Measurements from ENCODE around the gene RNF152.
"Not testable (repeated sequence)": the region's sequence is repeated elsewhere in the genome, so short reads cannot be mapped to it uniquely, and the experiment has no call there.

RNF152 gene

DNA sequence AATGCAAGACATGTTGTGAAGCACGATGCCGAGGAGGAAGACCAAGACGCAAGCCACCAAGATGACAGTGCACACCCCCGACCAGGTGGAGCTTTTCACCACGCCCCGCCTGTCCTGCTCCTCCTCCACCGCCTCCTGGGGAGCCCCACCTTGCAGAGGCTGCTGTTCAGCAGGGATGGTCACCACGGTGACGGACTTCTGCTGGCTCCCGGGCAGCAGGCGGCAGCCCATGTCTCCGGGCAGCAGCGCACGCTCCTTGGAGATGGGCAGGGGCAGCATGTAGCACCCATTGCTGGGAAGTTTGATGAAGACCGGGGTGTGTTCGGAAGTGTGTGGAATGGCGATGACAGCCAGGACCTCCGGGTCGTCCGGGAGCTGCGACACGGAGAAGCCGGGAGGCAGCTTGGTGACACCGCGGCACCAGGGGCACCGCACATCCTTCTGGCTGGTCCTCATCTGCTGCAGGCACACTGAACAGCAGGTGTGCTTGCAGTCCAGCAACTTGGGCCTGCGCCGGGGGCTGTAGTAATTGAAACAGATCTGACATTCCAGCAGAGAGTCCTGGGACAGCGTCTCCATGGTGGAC, 76.8 kb downstream of the RNF152 start:
- DNase-seq = no peak

DNA sequence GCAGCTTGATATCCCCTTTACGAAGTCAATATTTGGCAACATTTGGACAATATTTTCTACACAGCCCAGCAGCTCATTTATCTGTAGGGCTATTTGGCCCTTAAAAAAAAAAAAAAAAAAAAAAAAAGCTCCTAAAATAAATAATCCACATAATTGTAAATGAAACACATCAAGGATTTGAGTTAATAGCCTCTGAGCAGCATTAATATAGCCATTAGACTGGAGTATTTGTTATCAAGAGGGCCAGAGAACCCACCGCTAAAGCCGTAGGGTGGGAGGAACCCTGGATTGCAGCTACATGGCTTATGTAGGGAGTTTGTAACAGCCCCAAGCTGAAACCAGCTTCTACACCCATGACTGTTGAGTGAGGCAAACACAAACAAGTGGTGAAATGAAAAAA, 84.5 kb downstream of the RNF152 start:
- DNase-seq = no peak

DNA sequence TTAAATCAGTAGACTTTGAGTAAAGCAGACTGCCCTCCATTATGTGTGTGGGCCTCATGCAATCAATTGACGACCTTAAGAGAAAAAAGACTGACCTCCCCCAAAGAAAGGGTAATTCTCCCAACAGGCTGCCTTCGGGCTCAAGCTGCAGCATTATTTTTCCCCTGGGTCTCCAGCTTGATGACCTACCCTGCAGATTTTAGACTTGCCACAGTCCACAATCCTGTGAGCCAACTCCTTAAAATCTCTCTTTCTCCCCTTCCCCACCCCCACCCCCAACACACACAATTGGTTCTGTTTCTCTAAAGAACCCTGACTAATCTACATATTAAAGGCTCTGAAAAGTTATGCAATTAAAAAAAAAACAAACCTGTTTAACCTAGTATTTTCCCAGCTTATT, 89.4 kb downstream of the RNF152 start:
- no peak for DNase-seq

DNA sequence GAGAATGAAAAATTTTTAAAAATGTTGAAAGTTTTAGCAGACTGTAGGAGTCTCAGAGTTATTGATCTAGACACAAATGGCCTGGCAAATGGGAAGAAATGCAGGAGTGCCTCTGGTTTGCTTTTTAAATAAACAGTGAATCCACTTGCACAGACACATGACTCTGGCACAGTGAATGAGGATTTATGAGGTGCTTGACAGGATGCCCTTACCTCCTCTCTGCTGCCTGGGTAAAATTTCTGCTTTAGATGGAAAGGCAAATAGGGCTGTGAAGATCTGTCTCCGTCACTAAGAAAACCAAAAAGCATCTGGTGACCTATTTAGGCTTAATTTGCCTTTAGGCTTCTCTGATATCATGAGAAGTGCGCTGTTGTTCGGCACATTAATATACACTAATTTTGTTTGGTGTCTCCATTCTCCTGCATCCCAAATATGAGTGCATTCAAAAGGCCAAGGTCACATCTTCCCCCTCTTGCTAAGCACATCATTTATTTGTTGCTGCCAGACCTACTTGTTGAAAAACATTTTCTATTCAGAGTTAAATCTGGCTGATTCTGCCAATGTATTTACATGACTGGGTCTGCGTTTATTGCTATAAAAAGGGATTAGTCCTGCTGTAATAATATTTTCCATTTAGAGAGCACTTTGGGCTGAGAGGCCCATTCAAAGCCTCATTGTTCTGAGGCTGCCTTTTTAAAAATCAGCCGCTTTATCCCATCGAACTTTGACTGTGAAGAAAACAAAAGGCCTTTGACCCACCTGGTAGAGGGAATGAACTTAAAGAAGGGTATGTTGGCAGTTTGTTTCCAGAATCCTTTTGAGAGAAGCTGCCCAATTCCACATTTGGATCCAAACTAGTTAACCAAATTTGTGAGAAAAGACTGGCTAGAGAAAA, 94.9 kb downstream of the RNF152 start:
- DNase-seq = no peak

DNA sequence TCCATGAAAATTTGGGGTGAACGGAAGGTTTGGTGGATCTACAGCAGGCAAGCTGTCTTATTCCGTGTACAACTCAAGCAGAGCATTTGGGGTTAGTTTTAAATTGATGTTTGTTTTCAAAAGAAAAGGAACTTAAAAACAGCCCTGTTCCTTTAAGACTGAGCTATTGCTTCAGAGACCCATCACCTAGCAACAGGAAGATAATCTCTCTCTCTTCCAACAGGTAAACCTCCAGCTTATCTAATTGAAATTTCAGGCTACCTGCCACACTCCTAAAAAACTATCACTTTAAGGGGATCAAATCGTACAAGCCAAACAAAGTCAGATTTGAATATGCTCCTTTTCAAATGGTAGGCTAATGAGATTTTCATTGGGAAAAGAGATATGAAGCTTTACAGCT, 101.8 kb downstream of the RNF152 start:
- DNase-seq = no peak

DNA sequence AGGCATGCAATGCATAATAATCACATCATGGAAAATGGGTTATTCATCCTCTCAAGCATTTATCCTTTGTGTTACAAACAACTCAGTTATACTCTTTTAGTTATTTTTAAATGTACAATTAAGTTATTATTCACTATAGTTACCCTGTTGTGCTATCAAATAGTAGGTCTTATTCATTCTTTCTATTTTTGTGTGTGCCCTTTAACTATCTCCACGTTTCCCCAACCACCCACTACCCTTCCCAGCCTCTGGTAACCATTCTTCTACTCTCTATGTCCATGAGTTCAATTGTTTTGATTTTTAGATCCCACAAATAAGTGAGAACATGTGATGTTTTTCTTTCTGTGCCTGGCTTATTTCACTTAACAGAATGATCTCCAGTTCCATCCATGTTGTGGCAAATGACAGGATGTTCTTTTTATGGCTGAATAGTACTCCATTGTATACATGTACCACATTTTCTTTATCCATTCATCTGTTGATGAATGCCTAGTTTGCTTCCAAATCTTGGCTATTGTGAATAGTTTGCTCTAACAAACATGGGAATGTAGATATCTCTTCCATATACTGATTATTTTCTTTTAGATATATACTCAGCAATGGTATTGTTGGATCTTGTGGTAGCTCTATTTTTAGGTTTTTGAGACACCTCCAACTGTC, 105.7 kb downstream of the RNF152 start:
- DNase-seq = not testable (repeated sequence)

DNA sequence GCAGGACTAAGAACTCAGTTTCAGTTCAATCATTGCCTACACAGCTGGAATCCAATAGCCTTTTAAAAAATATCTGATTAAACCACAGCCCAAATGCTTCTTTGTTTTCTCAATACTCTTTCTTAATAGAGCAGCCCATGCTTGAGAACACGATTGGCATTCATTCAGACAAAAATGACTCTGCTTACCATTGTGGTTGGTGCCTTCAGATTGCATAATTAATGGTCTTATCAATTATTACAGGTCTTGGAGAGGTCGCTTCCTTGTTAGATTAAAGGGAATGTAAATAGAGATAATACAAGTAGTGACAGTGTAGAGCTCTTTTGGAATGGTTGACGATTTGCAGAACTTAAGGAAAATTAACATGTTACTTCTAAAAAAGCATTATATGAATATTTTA, 107.2 kb downstream of the RNF152 start:
- no peak for DNase-seq

DNA sequence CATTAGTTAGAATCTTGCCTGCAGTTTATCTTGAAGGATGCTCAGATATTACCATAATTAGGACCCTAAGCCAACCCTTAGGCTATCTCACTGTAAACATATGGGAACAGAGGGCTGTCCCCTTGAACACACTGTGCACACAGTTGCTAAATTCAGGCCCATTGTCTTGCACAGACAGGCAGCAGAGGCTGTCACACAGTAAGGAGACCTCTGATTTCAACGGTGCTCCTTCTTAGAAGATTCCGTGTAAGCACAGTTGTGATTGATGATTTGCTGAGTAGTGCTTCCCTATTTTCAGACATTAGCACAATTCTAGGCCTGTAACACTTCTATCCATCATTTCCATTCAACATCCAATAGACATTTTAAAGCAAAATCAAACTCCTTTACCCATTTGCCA, 108.0 kb downstream of the RNF152 start:
- no peak for DNase-seq

DNA sequence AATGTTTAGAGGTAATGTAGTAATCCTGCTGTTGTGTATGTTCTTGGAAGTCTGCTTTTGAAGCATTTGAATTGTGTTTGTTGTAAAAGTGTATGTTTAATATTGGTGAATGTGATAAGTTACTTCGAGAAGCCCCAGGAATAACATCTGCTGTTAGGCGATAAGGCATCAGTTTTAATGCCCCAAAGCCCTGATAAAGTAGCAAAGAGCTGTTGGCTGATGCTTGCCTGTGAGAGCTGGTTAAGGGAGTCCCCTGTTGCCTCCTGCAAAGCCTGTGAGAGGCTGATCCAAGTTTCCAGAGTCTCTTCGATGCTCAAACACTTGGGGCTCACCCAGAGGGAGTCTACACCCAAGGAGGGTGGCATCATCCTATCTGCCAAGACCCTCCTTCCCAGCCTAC, 110.3 kb downstream of the RNF152 start:
- no peak for DNase-seq

DNA sequence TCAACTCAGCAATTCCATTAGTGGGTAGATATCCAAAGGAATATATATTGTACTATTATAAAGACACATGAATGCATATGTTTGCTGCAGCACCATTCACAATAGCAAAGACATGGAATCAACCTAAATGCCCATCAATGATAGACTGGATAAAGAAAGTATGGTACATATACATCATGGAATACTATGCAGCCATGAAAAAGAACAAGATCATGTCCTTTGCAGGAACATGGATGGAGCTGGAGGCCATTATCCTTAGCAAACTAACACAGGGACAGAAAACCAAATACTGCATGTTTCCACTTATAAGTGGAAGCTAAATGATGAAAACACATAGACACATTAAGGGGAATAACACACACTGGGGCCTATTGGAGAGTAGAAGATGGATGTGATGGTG, 116.6 kb downstream of the RNF152 start:
- DNase-seq = not testable (repeated sequence)

DNA sequence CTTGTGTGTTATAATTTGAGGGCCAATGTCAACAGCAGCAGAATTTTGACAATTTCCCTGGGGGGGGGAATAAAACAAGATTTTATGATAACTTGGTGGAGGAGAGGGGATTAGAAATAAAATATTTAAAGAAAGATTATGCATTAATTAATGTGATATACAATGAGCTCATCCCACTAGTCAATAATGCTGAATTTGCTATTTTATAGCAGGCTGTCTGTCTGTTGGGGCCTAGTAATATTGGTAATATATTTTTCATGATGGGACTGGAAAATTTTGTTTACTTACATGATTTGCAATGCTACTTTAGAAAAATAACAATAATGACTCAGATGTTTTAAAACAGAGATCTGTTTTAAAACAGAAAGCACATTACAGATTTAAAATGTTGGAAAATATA, 118.0 kb downstream of the RNF152 start:
- no peak for DNase-seq

DNA sequence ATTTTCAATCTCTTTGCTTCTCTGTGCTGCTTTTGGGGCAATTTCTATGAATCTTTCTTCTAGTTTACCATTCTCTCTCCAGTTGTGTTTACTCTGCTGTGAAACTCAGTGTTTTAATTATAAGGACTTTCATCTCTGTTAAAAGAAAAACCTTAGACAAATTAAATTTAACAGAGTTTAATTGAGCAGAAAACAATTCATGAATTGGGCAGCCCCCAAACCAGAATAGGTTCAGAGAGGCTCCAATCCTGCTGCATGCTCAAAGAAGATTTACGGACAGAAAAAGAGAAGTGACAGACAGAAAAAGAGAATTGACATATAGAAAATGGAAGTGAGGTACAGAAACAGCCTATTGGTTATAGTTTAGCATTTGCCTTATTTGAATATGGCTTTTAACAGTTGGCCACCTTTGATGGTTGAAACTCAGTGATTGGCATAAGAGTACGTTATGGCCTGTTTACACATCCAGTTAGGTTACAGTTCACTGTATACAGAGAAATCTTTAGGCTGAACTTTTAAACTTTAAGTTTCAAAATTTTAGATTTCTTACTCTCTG, 120.4 kb downstream of the RNF152 start:
- DNase-seq = no peak

DNA sequence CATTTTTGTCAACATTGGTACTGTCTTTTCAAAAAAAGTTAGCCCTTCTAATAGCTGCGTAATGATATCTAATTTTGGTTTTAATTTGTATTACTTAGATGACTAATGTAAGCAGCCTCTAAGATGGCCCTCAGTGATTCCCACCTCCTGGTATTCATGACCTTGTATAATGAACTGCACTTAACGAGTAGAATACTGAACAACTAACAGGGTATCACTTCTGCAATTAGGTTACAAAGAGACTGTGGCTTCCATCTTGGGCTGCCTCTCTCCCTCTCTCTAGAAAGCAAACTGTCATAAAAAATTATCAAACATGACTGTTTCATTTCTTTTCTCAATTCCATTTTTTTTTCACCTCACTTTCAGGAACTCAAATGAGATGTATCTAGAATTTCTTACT, 120.9 kb downstream of the RNF152 start:
- no peak for DNase-seq

DNA sequence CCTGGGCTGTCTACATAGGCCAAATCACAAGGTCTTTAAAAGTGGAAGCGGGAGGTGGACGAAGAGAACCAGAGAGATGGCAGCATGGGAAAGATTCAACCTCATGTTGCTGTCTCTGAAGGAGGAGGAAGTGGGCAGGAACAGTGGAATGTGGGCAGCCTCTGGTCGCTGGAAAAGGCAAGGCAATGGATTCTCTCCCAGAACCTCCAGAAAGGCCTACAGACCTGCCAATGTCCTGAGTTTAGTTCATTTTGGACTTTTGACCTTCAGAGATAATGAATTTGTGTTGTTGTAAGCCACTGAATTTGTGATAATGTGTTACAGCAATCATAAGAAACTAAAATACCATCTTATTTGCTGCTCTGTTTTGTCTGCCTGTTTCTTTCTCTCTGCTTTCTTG, 122.5 kb downstream of the RNF152 start:
- no peak for DNase-seq

DNA sequence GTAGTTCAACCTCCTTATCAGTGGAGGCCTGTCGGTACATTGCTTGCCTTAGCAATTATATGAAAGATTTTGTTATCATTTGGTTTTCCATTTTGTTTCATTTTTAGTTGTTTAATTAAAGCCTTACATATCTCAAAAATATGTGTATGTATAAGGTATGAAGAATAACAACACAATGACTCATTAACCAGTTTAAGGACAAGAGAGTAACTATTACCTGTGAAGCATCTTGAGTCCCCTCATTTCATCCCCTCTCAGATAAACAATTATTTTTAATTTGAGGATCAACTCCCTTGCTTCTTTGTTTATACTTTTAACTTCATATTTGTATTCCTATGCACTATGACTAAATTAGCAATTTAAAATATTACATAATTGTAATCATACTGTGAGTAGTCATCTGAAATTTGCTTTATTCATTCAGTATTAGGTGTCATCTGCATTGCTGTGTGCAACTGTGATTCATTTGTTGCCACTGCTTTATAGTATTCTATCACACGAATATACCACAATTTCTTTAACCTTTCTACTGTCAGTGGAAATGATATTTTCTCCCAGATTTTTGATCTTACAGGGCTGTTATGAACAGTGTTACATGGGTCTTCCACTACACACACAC, 126.4 kb downstream of the RNF152 start:
- DNase-seq = no peak

DNA sequence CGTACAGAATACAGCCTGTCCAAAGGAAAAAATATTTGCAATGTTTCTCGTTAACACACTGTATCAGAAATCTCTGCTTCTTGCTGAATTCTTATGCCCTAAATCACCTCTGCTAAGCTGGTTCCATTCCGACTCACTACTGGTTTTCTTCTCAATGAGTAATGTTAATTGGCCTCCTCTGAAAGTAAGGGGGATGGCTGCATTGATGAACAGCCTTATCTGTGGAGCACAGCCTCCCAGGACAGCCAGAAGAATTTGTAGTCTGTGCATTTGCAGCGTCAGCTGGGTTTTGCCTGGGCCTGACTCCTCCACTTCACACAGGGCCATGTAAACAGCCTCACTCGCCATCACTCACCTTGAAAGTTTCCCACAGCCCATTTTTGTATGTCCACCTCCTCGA, 127.7 kb downstream of the RNF152 start:
- no peak for DNase-seq

DNA sequence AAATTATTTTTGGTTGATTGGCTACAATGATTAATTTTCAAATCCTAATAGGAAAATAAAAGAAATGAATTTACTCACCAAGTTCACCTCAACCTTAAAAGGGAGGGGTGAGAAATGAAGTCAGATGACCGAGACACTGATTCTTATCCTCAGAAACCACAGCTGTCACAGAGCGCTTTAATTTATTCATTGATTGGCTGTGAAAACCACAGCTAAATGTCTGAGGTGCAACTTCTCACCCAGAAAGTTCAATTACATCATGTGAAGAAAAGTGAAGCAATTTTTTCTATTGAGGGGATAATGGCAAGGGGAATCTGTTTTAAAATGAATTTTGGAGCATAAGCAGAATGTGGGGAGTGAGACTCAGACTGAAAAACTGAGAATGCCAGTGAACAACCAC, 128.4 kb downstream of the RNF152 start:
- no peak for DNase-seq

DNA sequence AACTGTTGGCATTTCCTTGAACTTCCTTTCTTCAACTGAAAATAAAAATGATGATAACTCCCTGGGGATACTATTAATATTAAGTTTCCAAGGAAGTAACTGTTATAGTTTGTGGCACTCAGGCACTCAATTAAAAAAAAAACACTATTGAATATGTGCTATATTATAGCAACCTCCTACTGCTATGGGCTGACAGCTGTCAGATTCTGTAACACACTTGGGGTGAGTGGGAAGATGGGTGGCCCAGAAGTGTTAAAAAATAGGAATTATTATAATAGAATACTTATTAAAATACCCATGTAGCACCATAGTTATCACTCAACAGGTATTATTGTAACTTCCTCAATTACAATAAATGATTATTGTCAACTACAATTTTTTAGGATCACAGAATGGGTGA, 130.9 kb downstream of the RNF152 start:
- no peak for DNase-seq
